K562 (cell line): ENCODE measurements around the gene HRH1. TPM values are rescaled to one million over a fixed set of nuclear protein-coding genes. Genes with fewer than 3 reads are reported as not detected.

Experiments
- TBP ChIP-seq: optimal IDR thresholded peaks from 2 replicates; pipeline ENCODE3; 2011; ENCODE audit warnings: low read depth, low read length, improper control_type of control experiment
- ZNF146 ChIP-seq: IDR thresholded peaks from one replicate; pipeline ENCODE4 v1.6.1; 2018; ENCODE audit warnings: missing compliant biosample characterization; ENCODE audit not compliant: unreplicated experiment
- ZNF165 ChIP-seq: fragments of 250-450 bp; sonication (Bioruptor Pico); IDR thresholded peaks from 2 replicates; pipeline ENCODE4 v1.4.0; 2020; ENCODE audit warnings: borderline replicate concordance
- polyA plus RNA-seq, 8 experiments: library from polyadenylated mRNA; depleted of rRNA in 4 of 8; stranded (reverse) in 5 of 8; unstranded in 3 of 8; fragments of >200 nt; fragmentation: Nextera tagmentation in 2 of 8; fragmentation: Illumina TruSeq in 1 of 8; extraction: Ambion mirVana in 2 of 8; extraction: Trizol in 1 of 8; gene quantifications; 2 replicates each; pipeline versions ENCODE4 v1.2.1 to v1.2.3, GENCODE V29; 2011 to 2014; ENCODE audit warnings: inconsistent platforms in 1 of 8, missing spikeins in 1 of 8
- total RNA-seq, 7 experiments: library from RNA; depleted of rRNA in 6 of 7; stranded (reverse); fragments of >200 nt in 6 of 7; fragmentation: Illumina TruSeq in 2 of 7; extraction: Trizol in 2 of 7; gene quantifications; 2 replicates each; pipeline versions ENCODE4 v1.2.1 to v1.2.3, GENCODE V29; 2011 to 2021; ENCODE audit warnings: low replicate concordance in 1 of 7
- TF ChIP-seq, protein P1 (sequence below): sonication (generic); formaldehyde crosslinking; IDR thresholded peaks from 2 replicates; pipeline ENCODE4 v1.8.1; 2023; ENCODE audit warnings: missing genetic modification reagents, mild to moderate bottlenecking, borderline replicate concordance
- TF ChIP-seq, protein P2 (sequence below), 2 experiments: fragments of 200-800 bp in 1 of 2; sonication (Bioruptor generic) in 1 of 2; sonication (generic) in 1 of 2; formaldehyde crosslinking in 1 of 2; IDR thresholded peaks in 1 of 2; conservative IDR thresholded peaks in 1 of 2; 2 replicates each; pipeline versions ENCODE4 v1.5.0 to v1.6.1; 2016 to 2020; ENCODE audit warnings: missing compliant biosample characterization in 1 of 2, missing genetic modification characterization in 1 of 2, missing genetic modification reagents in 1 of 2

HRH1 gene
- total and polyA plus RNA-seq, 9 of the 15 experiments (the other 6 are each of a cell fraction or from before 2014, with no cell fraction given), result 0.03 to 0.15 (median 0.06) TPM; not detected in 1

DNA sequence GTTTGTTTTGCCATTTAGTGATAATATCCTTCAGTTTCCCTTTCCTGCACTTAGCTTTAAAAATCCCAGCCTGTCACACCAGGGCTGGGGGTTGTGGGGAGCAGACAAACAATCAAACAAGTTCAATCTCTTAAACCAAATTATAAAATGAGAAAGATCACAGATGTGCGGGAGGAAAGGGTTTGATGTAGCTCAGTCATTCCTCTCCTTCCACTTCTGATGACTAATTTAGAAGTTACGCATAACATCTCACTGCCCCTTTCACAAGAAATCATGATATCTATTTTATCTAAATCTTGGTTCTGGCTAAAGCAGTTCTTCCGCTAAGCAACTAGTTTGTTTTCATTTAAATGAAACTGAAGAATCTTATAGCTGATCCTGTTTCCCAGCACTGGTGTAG lies 83.8 kb downstream of the HRH1 start (continued):
- TF ChIP-seq, protein P1, sequence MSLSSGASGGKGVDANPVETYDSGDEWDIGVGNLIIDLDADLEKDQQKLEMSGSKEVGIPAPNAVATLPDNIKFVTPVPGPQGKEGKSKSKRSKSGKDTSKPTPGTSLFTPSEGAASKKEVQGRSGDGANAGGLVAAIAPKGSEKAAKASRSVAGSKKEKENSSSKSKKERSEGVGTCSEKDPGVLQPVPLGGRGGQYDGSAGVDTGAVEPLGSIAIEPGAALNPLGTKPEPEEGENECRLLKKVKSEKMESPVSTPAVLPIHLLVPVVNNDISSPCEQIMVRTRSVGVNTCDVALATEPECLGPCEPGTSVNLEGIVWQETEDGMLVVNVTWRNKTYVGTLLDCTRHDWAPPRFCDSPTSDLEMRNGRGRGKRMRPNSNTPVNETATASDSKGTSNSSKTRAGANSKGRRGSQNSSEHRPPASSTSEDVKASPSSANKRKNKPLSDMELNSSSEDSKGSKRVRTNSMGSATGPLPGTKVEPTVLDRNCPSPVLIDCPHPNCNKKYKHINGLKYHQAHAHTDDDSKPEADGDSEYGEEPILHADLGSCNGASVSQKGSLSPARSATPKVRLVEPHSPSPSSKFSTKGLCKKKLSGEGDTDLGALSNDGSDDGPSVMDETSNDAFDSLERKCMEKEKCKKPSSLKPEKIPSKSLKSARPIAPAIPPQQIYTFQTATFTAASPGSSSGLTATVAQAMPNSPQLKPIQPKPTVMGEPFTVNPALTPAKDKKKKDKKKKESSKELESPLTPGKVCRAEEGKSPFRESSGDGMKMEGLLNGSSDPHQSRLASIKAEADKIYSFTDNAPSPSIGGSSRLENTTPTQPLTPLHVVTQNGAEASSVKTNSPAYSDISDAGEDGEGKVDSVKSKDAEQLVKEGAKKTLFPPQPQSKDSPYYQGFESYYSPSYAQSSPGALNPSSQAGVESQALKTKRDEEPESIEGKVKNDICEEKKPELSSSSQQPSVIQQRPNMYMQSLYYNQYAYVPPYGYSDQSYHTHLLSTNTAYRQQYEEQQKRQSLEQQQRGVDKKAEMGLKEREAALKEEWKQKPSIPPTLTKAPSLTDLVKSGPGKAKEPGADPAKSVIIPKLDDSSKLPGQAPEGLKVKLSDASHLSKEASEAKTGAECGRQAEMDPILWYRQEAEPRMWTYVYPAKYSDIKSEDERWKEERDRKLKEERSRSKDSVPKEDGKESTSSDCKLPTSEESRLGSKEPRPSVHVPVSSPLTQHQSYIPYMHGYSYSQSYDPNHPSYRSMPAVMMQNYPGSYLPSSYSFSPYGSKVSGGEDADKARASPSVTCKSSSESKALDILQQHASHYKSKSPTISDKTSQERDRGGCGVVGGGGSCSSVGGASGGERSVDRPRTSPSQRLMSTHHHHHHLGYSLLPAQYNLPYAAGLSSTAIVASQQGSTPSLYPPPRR (CRISPR knock-in tag), result no peak
- TF ChIP-seq, protein P2, sequence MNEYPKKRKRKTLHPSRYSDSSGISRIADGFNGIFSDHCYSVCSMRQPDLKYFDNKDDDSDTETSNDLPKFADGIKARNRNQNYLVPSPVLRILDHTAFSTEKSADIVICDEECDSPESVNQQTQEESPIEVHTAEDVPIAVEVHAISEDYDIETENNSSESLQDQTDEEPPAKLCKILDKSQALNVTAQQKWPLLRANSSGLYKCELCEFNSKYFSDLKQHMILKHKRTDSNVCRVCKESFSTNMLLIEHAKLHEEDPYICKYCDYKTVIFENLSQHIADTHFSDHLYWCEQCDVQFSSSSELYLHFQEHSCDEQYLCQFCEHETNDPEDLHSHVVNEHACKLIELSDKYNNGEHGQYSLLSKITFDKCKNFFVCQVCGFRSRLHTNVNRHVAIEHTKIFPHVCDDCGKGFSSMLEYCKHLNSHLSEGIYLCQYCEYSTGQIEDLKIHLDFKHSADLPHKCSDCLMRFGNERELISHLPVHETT (CRISPR knock-in tag; conservative IDR thresholded peaks at IDR 0.05 in 1 of 2, IDR thresholded peaks at IDR 0.05 in 1 of 2), result no peak
- TF ChIP-seq TBP (no peak), ZNF165 (no peak), ZNF146 (no peak)
